ENCODE data around the gene MGST1.

DNA sequence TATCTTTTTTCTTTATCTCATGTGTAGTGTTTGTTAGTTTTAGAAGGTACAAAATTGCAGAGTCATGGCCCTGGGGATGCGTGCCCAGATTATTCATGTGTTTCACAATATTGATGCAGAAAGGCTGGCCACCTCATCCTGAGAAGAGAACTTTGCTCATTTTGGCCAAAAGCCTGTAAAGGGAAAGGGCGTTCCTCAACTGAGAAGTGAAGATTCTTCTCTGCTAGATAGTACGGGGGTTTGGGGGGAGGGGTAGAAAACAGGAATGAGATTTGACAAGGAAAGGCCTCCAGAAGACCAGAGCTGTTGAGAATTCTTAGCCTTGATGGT, 1.7 kb downstream of the MGST1 start:
- TF ChIP-seq, protein P1, sequence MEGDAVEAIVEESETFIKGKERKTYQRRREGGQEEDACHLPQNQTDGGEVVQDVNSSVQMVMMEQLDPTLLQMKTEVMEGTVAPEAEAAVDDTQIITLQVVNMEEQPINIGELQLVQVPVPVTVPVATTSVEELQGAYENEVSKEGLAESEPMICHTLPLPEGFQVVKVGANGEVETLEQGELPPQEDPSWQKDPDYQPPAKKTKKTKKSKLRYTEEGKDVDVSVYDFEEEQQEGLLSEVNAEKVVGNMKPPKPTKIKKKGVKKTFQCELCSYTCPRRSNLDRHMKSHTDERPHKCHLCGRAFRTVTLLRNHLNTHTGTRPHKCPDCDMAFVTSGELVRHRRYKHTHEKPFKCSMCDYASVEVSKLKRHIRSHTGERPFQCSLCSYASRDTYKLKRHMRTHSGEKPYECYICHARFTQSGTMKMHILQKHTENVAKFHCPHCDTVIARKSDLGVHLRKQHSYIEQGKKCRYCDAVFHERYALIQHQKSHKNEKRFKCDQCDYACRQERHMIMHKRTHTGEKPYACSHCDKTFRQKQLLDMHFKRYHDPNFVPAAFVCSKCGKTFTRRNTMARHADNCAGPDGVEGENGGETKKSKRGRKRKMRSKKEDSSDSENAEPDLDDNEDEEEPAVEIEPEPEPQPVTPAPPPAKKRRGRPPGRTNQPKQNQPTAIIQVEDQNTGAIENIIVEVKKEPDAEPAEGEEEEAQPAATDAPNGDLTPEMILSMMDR (IDR thresholded peaks at IDR 0.05) = no peak
- TF ChIP-seq POLR2A (IDR thresholded peaks at IDR 0.05) = peak in 1 of 2 donors; percentile 72

Measured in adrenal gland (tissue), 5 donors.